Measurements from ENCODE around the gene ZNF532. TPM values are rescaled to one million over a fixed set of nuclear protein-coding genes. Genes with fewer than 3 reads are reported as not detected.
A peak's percentile ranks its signal among the peaks of the same experiment; 100 is the strongest.

ZNF532 gene
- total RNA-seq, 1 experiment from 2014 or later = 258 TPM

- Histone ChIP-seq H2BK5ac (ENCODE audit: insufficient read length, low read length) (no peak overlapping the region), H3K4me1 (ENCODE audit: insufficient read depth, low read length) (no peaks in the 10 kb centered on the region), H4K91ac (ENCODE audit: insufficient read length, low read depth, low read length) (no peak overlapping the region), H4K8ac (replicated peaks; ENCODE audit: insufficient read length, low read depth, low read length) (no peak overlapping the region), H3K56ac (ENCODE audit: insufficient read length, low read depth, low read length) (no peak overlapping the region), H3K9ac (ENCODE audit: extremely low read depth, insufficient read length, low read length) (no peak overlapping the region), H3K79me1 (ENCODE audit: insufficient read depth, low read depth, low read length, poor library complexity, severe bottlenecking) (peaks cover 10% of the 10 kb centered on the region), H4K20me1 (ENCODE audit: control insufficient read depth, insufficient read depth, insufficient read length) (no peaks in the 10 kb centered on the region), H3K4ac (ENCODE audit: low read depth, low read length) (no peak overlapping the region), H3K23ac (ENCODE audit: insufficient read length, low read depth, low read length) (no peak overlapping the region), H3K14ac (ENCODE audit: insufficient read depth, low read length) (no peak overlapping the region), H2AFZ (ENCODE audit: low read length) (no peak overlapping the region), H4K5ac (ENCODE audit: insufficient read length, low read depth, low read length) (no peak overlapping the region), H3K18ac (ENCODE audit: insufficient read length, low read depth, low read length) (no peak overlapping the region), H3K79me2 (ENCODE audit: insufficient read depth, low read length) (peaks cover 5% of the 10 kb centered on the region; the same call in 1 of the 2 replicates), H3K4me2 (ENCODE audit: insufficient read depth, insufficient read length, low read length) (no peak overlapping the region), H2BK15ac (ENCODE audit: low read depth, low read length) (no peak overlapping the region), H2BK12ac (ENCODE audit: insufficient read length, low read depth, low read length) (no peak overlapping the region), H3K23me2 (ENCODE audit: insufficient read length, low read depth, low read length, poor library complexity, severe bottlenecking) (no peaks in the 10 kb centered on the region), H3K27ac (ENCODE audit: insufficient read length, low read depth, low read length) (no peak overlapping the region), H3K27me3 (ENCODE audit: insufficient read depth, low read length) (no peaks in the 10 kb centered on the region), H2BK20ac (ENCODE audit: low read depth, low read length, poor library complexity, severe bottlenecking) (no peak overlapping the region), H2AK5ac (ENCODE audit: insufficient read length, low read length) (no peak overlapping the region), H3T11ph (ENCODE audit: low read length) (no peak overlapping the region), H3K9me3 (ENCODE audit: control insufficient read depth, low read depth, low read length) (no peaks in the 10 kb centered on the region), H2BK120ac (ENCODE audit: low read depth, low read length, poor library complexity, severe bottlenecking) (no peak overlapping the region)
- no CpG with 5 or more reads among the region's 8 CpGs for WGBS (ENCODE audit: extremely low coverage, insufficient read length, low lambda C conversion rate)
- Mint-ChIP-seq H3K4me3 (no peak overlapping the region), H3K27ac (peak overlapping the region in 2 of 3 experiments; percentile 34 to 93; a peak in 4 of 7 replicates), H3K4me1 (peaks cover 12% of the 10 kb centered on the region in 2 experiments; a peak in 2 of 4 replicates), H3K36me3 (ENCODE audit: insufficient read depth in 1 of 3, low read depth in 3 of 3) (peaks cover 45 to 89% (median 86%) of the 10 kb centered on the region in 3 experiments), H3K27me3 (ENCODE audit: low read depth) (no peaks in the 10 kb centered on the region), H3K9me3 (no peaks in the 10 kb centered on the region)
- TF ChIP-seq CTCF (conservative IDR thresholded peaks at IDR 0.05) = no peak
- no peak for DNase-seq
Observed at GRCh38 chr18:58941426-58942099, 76.9 kb downstream of the ZNF532 start.

Data from H9 (cell line).